Epithelial cell of proximal tubule (primary cell): ENCODE data around the gene MIDN. TPM values are rescaled to one million over a fixed set of nuclear protein-coding genes. Genes with fewer than 3 reads are reported as not detected.

Source experiments
- DNase-seq: peaks from one replicate; pipeline ENCODE4 v3.0.0-alpha.2; 2011; ENCODE audit warnings: low read depth
- H3K4me3 ChIP-seq: 2 replicates; pipeline ENCODE4 v1.5.1; 2011; ENCODE audit warnings: low read depth, mild to moderate bottlenecking, low read length
- total RNA-seq: library from RNA; depleted of rRNA; stranded (reverse); fragments of >200 nt; gene quantifications from 2 replicates; pipeline ENCODE4 v1.2.3, GENCODE V29; 2015
- TF ChIP-seq, protein P1 (sequence below): conservative IDR thresholded peaks from 2 replicates; pipeline ENCODE4 v1.5.1; 2012; ENCODE audit warnings: low read depth, mild to moderate bottlenecking, low read length

Gene MIDN
- total RNA-seq, 1 donor from 2014 or later, result 66.3 TPM

DNA sequence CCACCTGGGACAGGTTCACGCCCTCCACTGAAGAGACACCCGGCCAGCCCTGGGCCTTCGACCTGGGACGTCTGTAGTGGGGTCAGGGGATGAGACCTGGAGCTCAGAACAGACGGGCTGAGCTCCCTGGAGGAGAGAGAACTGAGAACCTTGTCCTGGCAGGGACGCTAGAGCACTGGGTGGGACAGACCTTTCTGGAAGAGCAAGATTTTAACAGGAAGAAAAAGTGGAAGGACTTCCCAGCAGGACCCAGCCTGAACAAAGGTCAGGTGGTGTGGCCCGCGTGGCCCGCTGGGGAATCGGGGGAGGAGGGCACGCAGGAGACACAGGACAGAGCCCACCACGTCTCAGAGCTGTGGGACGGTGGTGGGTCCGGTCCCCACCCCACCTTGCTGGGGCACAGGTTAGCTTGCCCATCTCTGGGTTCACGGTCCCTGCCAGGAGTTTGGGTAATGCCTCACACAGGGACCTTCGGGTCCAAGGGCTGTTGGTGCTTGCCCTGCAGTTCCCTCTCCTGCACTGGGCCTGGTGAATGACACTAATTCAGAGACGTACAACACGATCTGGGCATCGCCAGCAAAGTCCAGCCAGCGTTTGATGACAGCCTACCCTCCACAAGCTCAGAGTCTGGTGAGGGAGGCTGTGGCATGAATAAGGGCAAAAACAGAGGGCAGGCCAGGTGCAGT lies 36.1 kb downstream of the MIDN start:
- H3K4me3 ChIP-seq, result no peak overlapping the region
- DNase-seq, result no peak
- TF ChIP-seq, protein P1, sequence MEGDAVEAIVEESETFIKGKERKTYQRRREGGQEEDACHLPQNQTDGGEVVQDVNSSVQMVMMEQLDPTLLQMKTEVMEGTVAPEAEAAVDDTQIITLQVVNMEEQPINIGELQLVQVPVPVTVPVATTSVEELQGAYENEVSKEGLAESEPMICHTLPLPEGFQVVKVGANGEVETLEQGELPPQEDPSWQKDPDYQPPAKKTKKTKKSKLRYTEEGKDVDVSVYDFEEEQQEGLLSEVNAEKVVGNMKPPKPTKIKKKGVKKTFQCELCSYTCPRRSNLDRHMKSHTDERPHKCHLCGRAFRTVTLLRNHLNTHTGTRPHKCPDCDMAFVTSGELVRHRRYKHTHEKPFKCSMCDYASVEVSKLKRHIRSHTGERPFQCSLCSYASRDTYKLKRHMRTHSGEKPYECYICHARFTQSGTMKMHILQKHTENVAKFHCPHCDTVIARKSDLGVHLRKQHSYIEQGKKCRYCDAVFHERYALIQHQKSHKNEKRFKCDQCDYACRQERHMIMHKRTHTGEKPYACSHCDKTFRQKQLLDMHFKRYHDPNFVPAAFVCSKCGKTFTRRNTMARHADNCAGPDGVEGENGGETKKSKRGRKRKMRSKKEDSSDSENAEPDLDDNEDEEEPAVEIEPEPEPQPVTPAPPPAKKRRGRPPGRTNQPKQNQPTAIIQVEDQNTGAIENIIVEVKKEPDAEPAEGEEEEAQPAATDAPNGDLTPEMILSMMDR, result no peak

DNA sequence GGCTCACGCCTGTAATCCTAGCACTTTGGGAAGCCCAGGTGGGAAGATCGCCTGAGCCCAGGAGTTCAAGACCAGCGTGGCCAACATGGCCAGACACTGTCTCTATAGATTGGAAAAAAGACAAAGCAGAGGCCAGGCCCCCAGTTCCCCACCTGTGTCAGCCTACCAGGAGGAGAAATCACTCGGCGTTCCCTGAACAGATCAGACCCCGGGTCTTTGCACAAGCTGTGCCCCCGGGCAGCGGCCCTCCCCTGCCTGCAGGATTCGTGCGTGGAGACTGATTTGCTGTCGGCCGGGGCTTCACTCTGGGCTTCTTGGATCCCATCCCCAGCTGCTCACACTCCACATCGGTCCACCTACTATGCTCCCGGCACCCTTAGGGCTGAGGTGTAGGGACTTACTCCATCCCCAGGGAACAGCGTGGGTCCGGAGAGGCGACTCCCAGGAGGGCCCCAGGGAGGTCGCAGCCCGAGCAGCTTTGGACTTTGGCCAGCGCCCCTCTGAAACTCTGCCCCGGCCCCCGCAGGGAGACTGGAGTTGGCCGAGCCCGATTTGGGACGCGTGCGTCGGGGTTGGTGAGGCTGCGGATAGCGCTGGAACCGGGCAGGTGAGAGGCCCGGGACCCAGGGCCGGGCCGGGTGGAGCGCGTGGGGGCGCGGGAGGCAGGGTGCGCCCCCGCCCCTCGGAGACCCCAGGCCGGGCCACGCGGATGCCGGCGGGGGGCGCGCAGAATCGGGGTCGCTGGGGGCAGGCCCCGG lies 36.8 kb downstream of the MIDN start:
- TF ChIP-seq, protein P1, result no peak
- DNase-seq, result no peak

DNA sequence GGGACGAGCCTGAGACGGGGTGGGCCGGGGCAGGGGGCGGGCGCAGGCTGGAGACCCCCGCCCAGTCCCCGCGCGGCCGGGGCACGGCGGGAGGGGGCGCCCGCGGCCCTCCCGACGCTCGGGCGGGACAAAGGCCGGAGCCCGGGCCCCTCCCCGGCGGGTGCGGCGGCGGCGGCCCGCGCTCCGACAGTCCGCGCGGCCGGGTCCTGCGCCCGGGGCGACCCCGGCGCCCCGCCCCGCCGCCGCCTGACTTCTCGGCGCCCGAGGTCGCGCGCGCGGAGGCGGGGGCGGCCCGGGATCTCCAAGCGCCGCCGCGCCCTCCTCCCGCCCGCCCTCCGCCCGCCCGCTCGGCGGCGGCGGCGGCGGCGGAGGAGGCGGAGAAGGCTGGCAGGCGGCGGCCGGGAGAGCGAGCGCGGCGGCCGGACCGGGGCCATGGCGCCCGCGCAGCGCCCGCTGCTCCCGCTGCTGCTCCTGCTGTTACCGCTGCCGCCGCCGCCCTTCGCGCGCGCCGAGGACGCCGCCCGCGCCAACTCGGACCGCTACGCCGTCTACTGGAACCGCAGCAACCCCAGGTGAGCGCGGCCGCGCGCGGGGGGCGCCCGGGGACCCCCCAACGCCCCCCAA lies 37.5 kb downstream of the MIDN start, which contains the start of gene EFNA2:
Gene EFNA2 (plus strand): TSS at position 137 of the 624 bp plus-strand sequence. CDS start 296 bp downstream, at position 433.
- DNase-seq, result no peak
- TF ChIP-seq, protein P1, result no peak
- no peak within 1 kb of the TSS for H3K4me3 ChIP-seq

More for the DNA sequence above, 36.8 kb downstream of the MIDN start:
- no peak overlapping the region for H3K4me3 ChIP-seq

DNA sequence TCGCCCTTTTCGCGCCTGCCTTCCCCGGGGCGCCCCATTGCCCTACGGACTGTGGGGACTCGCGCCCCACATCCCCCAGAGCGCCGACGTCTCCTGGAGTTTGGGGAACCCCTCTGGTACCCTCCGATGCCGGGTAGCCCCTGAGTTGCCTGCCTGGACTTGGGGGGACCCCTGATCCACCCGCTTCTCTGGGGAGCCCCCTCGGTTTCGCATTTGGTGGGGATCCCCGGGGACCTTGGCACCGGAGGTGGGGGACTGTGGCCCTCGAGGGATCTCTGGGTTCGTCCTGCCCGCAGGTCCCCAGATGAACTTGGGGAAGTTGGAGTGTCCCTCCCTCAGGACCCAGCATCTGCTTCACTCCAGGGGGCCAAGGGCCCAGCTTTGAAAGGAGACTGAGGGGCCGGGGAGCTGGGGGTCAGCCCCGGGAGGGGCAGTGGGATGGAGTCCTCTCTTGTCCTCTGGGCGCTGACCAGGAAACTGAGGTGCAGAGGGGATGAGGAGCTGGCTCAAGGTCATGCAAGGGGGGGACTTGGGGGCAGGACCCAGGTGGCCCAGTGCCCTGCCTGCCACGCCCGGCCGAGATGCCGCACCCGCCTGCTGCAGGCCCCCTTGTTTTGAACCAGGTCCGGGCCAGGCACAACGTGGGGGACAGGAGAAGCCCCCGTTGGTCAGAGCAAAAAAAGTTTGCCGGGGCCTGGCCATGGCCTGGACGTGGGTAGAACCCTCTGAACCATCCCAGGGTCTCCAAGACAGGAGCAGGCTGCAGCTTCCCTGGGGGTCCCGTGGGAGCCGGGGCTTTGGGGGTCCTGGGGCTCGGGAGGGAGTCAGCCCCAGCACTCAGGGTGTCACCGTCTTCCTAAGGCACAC lies 38.3 kb downstream of the MIDN start:
- TF ChIP-seq, protein P1, result no peak
- no peak for DNase-seq
- H3K4me3 ChIP-seq, result no peak overlapping the region

DNA sequence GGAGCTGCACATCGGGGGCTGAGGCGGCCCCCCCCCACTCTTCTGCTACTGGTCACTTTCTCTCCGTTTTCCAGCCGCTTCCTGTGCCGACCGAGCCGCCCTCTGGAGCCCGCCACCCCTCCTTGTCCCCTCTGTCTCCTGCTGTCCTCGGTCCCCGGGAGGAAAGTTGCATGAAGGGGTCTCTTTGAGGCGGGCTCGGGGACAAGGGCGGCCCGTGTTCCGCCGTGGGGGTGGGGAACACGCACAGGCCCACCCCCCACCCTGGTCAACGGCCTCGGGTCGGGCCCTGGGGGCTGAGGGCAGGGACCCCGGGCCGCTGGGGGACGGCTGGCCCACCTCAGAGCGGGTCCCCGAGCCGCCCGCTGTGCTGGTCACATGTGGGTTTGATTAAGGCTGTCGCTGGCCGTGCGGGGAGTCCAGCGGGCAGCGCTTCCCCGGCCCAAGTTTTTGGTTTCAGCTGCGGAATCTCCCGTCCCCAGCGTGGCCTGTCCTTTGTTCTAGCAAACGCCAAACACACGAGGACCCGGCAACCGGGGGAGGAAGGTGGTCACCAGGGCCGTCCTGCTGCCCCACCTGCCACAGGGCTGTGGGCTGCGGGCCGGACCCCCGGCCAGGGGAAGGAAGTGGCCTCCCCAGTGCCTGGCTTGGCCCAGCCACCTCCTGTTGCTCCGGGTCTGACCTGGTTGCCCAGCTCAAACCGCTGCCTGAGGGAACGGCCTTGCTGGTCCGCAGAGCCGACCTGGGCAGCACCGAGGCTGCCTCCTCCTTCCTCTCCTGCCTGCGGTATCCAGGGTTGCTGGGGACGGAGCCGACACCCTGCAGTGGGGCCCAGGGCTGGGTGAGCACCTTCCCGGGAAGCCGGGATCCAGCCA lies 39.2 kb downstream of the MIDN start:
- TF ChIP-seq, protein P1, result no peak
- no peak overlapping the region for H3K4me3 ChIP-seq
- DNase-seq, result no peak
